ENCODE results near the gene RAB11FIP4. TPM values are rescaled to one million over a fixed set of nuclear protein-coding genes. Genes with fewer than 3 reads are reported as not detected.
A peak's percentile ranks its signal among the peaks of the same experiment; 100 is the strongest.

RAB11FIP4 gene
- total RNA-seq, 1 donor from 2014 or later: 0.07 TPM

DNA sequence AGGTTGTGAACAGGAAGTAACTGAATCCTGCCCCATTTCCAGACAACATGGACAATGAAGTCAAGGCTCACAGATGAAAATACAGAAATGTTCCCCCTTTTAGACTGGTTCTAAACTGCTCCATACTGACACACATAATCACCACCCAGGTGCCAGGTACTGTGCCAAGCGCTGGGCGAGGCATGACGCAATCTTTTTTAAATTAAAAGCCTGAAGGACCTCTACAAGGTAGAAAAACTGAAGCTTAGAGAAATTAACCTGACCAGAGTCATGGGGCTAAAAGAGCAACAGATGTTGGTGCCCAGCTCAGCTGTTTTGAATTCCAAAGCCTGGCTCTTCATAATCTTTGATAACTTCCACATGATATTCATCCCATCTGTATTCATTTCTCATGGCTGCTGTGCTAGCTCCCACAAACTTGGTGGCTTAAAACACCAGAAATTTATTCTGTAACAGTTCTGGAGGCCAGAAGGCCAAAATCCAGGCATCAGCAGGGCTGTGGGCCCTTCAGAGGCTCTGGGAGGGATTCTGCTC is 4.9 kb upstream of the RAB11FIP4 start:
- no peak for DNase-seq (ENCODE audit: low read depth, low spot score)

DNA sequence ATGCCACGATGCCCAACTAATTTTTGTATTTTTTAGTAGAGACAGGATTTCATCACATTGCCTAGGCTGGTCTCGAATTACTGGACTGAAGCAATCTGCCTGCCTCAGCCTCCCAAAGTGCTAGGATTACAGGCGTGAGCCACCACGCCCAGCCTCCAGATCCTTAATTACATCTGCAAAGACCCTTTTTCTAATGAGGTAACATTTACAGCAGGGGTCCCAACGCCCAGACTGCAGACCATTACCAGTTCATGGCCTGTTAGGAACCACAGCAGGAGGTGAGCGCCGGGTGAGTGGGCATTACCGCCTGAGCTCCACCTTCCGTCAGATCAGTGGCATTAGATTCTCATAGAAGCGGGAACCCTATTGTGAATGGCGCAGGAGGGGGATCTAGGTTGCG is 4.0 kb upstream of the RAB11FIP4 start:
- no peak for DNase-seq (ENCODE audit: low read depth, low spot score)

DNA sequence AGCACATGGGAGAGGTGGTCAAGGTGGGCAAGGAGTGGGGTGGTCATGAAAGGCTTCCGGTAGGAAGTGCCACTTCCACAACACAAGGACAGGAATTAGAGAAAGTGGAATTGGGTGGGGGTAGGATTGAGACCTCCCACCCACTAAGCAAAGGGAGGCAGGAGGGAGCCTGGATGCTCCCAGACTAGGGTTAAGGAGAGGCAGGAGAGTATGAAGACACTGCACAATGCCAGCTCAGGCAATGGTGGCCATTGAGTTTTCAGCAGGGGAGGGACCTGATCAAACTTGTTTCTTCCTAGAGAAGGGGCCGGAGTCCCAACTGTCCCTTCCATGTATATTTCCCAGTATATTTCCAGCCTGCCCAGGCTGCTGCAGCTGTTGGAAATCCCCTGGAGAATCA is 3.1 kb upstream of the RAB11FIP4 start:
- DNase-seq (ENCODE audit: low read depth, low spot score): no peak

DNA sequence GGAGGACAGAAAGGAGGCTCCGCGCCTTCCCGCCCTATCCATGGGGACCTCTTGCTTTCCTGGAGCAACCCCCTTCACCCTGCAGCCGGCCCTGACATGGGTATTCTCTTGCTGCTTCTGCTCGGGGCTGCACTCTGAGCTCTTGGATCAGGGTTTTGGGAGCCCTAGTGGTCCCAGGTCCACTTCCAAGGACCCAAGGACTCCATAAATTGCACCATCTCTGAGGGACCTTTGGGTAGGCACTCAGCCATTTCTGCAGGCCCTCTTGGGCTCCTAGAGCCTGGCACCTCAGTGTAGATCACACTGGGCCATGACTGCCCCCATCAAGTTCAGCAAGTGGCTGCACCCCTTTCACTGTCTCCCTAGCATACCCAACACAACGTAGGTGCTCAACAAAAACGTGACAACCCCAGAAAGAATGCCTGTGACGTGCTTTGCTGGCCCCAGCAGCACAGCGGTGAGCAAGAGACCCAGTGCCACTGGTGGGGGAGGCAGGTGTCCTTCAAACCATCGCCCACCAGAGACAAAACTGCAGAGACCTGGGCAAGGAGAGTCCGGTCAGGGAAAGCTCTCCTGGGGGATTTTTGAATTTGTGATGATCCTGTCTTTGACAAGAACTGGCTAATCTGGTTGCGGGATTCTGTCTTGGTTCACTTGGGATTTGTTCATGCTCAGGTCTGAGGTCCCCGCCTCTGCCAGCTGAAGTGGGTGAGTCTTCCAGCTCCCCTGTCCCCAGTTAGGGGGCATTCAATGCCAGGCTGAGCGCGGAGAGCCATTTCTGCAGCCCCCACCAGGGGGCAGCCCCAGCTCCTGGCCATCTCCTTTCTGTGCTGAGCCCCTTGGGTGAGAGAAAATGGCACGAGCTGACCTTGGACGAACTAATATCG is 2.5 kb upstream of the RAB11FIP4 start:
- DNase-seq (ENCODE audit: low read depth, low spot score): no peak

DNA sequence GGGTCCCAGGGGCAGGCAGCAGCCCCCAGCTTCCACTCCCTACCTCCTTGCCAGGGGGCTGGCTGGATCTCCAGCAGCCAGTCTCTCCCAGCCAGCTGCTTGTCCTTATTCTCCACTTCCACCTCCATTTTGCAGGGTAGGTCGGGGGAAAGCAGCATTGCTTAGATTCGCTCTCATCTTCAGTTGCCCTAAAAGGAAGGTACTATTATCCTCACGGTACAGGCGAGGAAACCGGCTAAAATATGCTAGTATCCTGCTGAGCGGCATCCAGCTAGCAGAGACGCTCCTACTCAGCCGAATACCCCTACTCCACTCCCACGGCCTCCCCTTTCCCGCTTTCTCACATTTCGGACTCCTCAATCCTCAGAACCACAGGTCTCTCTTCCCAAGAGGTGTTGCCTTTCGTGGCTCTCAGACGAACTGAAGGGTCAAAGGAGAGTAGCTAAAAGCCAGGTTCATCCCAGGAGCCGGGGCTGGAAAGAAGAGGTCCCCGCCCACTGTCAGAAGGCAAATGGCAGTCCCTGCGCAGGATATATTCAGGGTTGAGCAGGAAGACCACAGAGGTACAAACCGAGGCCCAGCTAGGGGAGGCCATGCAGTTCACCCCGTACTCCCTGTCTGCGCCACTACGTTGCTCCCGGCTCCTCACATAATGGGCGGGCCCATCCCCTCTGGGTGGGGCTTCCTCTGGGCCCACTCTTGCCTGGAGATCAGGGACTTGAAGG is 1.7 kb upstream of the RAB11FIP4 start:
- DNase-seq (ENCODE audit: low read depth, low spot score): no peak

DNA sequence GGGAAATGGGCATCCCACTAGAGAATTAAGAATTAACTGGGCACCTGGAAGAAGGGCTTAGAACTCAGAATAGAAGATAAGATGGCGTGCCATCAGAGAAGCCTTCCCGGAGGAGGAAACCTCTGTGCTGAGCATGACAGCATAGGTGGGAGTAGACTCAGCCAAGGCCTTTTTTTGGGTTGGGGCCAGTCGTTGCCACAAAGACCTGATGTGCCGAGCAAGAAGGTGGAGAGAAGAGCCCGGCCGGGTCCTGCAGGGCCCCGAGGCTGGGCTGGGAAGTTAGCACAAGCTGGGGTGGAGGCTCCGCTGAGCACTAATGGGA is 1.1 kb upstream of the RAB11FIP4 start:
- no peak for DNase-seq (ENCODE audit: low read depth, low spot score)

DNA sequence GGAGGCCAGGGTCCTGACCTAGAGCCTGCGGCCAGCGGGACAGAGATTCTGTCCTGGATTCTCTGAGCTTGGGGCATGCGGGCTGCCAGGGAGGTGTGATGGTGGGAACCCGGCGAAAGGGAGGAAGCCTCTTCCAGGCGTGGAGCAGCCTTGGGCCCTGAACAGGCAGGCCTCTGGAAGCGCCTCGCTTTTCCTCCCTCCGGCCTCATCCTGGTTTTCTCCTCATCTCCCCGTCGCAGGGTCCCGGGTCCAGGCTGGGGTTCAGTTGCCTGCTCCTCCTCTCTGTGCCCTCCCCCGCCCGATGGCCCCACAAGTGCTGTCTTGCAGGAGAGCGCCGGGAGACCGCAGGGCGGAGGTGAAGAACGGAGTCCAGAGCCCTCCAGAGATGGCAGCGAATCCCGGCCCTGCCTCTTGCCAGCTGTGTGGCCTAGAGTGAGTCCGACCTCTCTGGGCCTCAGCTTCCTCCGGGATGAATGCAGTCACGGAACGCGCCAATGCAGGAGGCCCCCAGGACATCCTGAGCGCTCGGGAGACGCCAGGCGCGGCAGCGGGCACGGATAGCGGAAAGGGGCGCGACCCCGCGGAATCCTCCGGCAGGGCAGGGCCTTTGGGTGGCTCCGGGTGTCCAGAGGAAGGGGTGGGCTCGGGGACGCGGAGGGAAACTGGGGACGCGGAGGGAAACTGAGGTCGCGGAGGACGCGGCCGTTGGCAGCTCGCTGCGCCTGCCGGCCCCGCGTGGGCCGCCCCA is 553 bp upstream of the RAB11FIP4 start:
- DNase-seq (ENCODE audit: low read depth, low spot score): no peak

DNA sequence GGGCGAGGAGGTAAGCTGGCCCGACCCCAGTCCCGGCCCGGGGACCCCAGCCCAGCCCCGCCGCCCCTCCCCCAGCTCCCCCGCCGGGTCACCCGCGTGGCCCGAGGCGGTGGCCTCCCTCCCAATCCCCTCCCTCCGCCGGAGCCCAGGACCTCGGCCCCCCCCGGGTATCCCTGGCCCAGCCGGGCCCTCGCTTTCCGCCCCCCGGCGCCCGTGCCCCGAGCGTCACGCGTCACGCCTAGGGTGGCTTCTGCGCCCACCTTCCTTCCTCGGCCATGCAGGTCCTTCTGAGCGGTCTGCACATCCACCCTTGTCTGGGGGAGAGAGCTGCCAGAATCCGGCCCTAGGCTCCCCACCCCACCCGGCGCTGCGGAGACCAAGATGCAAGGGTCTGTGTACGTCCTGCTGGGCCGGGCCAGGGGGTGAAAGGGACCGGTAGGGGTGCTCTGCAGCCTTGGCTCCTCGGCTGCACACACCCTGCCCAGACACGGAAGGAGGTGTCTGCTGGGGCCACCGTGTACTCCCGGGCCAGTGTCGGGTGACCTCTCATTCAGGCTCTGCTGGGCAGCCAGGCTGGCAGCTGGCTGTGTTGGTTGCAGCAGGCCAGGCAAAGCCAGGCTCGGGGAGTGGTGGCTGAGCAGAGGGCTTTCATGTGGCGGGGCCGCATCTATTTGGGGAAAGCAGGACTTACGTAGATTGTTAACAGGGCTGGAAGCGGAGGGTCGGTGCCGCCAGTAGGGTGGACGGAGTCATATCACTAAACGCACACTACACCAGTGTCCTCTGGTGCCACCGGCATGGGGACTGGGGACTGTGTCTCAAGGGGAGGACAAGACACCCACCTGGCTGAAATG is 754 bp downstream of the RAB11FIP4 start:
- no peak for DNase-seq (ENCODE audit: low read depth, low spot score)

DNA sequence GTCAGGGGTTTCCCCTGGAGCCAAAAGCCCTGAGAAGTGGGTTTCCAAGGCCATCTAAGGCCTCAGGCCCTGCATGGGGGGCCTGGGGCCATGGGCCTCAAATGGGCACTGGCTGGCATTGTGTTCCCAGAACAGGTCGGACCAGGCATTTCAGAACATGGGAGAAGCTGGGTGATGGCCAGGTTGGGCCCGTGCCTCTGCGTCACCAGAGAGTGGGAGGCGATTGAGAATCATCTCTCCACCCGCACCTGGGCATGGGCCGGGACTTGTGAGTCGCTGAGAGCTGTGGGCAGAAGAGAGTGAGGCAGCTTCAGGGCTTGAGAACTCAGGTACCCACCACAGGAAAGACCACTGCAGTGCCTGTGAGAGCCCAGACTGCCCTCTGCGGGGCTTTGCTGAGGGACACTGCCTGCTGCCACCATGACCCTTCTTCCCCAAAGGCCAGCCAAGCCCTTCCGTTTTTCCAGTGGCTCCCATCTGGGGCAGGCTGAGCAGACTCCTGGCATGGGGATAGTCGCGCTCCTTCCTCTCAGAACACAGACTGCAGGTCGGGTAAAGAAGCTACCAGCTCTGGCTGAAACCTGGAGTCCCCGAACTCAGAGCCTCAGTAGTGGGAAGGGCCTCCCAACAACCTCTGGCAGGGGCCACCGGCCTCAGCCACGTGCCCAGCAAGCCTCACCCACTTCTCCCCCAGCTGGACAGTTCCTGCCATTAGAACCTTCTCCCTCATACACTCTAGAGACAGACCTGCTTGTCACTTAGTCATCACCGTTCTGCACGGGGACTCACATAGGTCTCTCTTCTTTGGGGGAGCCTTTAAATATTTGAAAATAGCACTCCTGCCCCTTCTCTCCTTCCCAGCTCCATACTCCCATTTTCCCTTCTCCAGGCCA is 1.6 kb downstream of the RAB11FIP4 start:
- no peak for DNase-seq (ENCODE audit: low read depth, low spot score)

DNA sequence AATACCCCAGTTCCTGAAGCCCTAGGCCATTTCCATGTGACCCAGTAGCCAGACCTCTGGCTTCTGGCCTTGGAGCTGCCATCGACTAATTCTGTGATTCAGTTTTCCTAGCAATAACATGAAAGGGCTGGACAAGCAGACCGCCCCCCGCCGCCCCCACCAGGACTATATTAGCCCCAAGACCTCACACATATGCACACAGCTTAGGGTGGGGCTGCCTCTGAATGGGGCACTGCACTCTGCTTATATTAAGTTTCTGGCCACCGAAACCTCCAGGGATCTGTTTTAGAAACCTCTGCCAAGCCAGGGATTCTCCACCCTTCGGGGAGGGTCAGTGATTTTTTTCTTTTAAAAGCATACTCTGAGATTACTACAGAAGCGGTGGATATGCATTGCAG is 2.3 kb downstream of the RAB11FIP4 start:
- no peak for DNase-seq (ENCODE audit: low read depth, low spot score)

DNA sequence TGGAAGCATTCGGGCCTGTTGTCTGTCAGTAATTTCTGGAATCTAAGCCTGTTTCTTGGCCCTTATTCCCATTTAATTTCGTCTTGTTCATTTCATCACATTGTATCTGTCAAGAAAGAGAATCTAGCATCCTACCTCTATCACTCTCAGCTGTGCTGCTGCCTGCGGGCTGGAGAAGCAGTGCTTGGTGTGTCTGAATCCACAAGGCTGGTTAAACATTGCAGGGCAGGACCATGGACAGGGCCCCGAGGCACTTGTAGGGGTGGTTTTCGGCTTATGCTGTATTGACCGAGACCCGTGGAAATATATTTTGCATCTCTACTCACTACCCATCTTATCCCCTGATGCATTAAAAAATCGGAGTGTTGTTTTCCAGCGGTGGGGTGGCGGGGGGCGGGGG is 3.1 kb downstream of the RAB11FIP4 start:
- peak; percentile 17 for DNase-seq (ENCODE audit: low read depth, low spot score)

DNA sequence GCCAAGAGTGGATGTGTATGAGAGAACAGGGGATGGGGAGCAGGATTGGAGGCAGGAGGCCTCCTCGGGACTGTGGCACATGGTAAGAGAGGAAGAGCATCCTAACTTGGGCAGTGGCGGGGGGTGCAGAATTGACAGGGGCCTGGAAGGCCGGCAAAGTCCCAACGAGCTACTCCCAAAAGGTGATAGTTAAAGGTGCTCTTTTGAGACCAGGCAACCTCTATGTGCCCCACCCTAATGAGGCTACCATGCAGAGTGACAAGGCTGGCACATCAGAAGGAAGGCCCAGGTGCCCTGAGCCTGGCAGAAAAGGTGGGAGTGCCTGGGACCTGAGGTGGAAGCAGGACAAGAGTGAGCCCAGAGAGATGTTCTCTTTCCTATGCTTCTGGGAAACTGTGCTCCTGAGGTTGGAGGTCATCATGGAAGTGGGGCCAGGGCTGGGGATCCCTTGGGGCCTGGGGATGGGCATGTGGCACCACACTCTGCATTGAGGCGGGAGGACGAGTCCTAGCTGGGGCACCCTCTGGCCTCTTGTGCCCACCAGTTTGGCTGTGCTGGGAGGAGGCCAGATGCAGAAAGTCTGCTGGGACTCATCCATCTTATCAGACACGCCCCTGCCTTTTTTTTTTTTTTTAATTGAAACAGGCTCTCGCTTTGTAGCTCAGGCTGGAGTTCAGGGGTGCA is 5.9 kb downstream of the RAB11FIP4 start:
- DNase-seq (ENCODE audit: low read depth, low spot score): no peak

DNA sequence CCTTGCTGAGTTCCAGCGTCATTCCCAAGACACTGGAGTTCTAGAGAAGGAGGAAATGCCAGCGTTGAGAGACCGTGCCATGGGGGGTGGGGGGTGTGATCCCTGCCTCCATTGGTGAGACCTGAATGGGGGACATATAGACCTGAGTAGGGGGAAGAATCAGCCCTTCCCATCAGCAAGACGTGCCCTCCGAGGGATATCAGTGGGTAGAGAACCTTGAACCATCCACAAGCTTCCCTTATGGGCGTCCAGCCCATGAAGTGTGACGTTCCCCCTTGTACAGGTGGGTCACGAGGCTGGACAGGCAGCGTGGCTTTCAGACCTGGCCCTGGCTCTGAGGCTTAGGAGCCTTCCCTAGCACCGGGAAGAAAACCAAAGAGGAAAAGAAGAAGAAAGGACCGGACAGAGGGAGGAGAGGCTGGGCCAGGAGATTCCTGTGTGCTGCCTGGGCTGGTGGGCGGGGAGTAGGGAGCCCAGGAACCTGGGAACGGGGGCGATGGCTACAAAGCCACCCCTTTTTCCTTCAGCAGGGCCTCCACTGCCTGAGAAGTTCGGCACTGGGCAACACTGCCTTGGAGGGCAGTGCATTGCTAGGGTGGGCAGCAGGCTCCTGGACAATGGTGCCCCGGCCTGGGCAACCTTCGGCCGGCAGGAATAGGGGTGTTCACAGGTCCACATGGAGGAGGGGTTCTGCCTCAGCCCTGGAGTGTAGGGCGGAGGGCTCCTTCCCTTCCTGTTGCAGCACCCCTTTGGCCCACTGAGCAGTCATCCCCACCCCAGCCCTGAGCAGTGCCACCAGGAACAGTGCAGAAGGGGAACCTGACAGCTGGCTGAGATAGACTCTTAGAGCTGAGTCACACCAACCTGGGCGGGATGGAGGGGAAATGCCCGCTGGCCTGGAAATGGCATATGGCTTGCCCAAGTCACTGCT is 7.2 kb downstream of the RAB11FIP4 start:
- DNase-seq (ENCODE audit: low read depth, low spot score): no peak

DNA sequence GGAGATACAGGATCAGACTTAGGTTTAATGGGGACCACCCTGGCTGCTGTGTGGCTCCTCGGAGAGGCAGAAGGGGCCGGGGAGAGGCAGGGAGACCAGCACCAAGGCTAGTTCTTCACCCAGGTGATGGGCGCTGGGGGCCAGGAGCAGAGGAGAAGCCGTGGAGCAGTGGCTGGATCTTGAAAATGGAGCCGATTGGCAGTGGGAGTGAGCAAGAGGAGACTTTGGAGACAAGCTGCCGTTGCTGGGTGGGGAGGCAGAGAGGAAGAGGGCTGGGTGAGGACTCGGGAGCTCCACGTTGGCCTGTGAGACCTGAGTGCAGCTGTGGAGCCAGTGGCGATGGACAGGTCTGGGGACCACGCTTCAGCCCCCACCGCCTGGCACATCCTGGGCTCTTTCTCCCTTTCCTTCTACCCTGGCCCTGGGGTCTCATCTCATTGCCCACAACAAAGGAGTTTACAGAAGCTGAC is 9.0 kb downstream of the RAB11FIP4 start:
- DNase-seq (ENCODE audit: low read depth, low spot score): no peak

DNA sequence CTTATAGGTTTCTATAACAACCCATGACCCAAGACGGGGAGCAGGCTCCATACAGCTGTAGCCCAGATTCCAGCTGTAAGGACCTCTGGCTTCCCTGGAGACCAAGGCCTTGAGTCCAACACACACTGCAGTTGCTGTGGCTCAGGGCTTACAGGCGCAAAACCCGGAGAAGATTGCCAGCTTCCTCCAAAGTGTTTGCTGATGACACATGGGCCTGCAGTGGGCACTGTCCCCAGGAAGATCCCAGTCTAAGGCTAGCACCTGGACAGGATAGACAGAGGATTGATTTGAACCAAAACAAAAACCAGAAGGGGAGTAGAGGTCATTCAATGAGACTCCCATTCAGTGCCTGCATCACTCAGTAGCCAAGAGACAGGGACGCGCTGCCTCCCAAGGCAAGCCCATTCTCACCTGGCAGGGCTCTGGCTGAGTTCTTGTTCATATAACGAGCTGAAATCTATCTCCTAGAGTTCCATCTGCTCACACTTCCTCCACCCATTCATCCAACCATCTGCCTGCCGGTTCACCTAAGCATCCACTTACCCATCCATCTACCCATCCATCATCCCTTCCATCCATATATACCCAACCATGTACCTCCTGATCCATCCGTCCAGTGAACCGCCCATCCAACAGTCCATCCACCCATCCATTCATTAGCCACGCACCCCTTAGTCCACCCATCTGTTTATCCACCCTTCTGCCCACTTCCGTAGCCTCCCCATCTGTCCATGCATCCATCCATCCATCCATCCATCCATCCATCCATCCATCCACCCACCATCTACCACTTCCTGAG is 10.2 kb downstream of the RAB11FIP4 start:
- no peak for DNase-seq (ENCODE audit: low read depth, low spot score)

DNA sequence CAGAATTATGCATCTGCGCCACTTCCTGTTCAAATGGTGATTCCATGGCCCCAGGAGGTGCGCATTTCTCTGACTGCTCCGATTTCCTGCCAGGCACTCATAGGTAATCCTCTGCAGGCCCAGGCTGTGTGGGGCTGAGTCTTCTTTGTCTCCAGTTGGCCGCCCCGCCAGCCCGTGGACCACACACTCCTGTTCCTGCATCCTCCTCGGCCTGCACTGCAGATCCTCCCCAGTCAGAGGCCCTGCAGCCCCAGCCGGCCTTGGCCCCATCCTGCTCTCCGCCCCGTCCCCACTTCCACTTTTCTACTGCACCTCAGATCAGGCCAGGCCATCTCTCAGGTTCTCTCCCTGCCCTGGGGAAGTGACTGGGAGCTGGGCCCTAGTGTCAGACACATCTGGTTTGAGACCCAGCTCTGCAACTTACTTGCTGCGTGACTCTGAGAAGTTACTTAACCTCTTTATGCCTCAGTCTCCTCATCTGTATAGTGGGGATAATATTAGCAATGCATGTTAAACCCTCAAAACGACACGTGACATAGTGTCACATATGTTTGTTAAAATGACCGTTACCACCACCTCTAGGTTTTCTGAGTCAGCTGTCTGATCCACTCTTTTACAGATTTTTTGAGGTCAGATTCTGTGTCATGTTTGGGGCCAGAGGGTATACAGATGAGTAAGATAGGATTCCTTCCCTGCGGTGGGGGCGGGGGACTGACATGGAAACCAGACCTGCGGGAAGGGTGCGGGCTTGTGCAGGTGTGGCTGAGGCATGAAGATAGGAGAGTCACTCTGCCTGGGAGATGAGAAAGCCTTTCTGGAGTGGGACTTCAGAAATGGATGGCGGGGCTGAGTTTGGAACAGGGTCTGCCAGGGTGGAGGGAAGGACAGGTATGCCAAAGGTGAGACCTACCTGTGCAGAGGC is 12.8 kb downstream of the RAB11FIP4 start:
- no peak for DNase-seq (ENCODE audit: low read depth, low spot score)
